ENCODE results near the gene FANCC.
"Not testable (repeated sequence)": the region's sequence is repeated elsewhere in the genome, so short reads cannot be mapped to it uniquely, and the experiment has no call there.

FANCC gene

DNA sequence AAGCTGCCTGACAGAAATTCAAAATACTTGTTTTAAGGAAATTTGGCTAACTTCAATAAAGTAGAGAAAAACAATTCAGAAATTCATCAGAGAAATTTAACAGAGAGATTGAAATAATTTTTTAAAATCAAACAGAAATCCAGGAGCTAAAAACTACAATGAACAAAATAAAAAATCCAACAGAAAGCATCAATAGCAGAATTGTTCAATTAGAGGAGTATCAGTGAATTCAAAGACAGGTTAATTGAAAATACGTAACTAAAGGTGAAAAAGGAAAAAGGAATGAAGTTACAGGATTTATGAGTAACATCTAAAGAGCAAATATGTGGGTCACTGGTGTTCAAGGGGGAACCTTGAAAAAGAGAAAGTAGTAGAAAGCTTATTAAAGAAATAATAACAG, 36.8 kb downstream of the FANCC start:
- DNase-seq (ENCODE audit: low read depth) = no peak

DNA sequence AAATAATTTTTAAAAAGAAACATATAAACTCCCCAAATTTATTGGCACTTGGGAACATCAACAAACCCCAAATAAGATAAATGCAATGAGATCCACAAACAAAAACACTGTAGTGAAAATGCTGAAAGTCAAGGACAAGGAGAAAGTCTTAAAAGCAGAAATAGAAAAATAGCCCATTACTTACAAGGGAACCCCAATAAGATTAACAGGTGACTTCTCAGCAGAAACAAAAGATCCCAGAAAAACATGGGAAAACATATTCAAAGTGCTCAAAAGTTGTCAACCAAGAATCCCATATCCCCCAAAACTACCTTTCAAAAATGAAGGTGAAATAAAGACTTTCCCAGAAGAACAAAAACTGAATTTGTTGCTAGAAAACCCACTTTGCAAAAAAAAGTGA, 40.0 kb downstream of the FANCC start:
- no peak for DNase-seq (ENCODE audit: low read depth)

DNA sequence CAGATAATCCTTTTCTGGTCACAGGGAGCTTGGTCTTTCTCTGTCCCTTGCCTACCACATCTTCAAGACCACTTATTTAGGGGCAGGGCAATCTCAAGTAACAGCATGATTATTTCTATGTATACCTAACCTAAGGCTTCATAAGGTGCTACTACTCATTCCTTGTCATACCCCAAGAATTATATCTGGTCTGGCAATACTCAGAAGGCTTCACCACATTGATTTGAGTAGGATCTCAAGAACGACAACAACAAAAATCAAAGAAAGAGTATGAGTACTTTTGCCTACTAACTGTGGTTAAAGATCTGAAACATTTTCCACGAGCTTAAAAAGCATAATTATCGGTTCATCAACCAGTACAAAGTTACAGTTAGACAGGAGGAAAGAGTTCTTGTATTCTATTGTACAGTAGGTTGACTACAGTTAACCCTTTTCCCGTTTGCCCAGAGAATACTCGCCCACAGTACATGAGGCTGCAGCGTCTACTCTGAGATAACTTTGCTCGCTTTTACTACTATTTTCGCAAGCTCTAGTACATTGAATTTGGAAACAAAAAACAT, 41.0 kb downstream of the FANCC start:
- DNase-seq (ENCODE audit: low read depth) = no peak

DNA sequence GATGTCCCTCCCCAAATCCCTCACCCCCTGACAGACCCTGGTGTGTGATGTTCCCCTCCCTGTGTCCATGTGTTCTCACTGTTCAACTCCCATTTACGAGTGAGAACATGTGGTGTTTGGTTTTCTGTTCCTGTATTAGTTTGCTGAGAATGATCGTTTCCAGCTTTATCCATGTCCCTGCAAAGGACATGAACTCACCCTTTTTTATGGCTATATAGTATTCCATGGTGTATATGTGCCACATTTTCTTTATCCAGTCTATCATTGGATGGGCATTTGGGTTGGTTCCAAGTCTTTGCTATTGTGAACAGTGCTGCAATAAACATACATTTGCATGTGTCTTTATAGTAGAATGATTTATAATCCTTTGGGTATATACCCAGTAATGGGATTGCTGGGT, 43.3 kb downstream of the FANCC start:
- DNase-seq (ENCODE audit: low read depth) = not testable (repeated sequence)

DNA sequence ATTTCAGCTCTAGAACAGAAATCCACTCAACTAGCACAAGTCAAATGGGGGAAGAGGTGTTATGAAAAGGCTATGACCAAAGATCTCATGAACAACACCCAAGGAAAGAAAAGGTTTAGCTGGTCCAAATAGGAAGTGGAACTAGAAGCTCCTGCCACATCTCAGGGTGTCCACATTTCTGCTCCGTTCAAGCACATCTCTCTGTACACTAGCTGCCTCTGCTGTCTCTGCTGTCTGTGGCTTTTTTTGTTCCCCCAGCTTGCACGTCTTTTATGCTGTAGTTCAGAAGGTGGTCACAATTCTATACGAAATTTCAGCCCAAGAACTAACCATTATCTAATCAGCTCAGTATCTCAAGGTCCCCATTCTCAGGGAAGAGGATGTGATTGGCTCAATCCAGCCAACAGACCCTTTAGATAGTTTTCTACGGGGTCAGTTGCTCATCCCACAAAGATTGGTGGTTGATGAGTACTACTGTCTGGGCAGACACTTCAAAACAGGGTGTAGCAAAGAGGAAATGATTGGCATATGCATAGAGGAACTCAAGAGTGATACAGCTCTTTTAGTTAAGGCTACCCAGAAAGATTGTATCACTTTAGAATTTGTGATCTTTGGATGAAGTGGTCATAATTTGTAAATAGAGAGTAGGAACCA, 44.0 kb downstream of the FANCC start:
- no peak for DNase-seq (ENCODE audit: low read depth)

DNA sequence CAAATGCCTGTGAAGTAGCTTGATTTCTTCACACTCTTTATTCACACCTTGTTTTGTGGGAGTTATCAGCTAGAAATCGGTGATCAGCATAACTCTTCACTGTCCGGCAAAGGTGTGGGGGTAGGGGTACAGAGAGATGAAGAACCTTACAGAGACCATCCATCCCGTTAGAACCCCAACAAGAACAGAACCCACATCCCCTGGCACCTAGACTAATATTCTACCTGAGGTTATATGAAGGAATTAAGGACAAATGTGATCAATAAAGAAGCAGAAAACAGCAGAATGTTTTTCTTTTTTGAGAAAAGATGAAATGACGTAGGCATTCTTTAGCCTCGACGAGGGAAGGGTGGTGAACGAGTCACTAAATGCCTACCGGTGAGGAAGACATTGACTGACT, 44.7 kb downstream of the FANCC start:
- DNase-seq (ENCODE audit: low read depth) = no peak

DNA sequence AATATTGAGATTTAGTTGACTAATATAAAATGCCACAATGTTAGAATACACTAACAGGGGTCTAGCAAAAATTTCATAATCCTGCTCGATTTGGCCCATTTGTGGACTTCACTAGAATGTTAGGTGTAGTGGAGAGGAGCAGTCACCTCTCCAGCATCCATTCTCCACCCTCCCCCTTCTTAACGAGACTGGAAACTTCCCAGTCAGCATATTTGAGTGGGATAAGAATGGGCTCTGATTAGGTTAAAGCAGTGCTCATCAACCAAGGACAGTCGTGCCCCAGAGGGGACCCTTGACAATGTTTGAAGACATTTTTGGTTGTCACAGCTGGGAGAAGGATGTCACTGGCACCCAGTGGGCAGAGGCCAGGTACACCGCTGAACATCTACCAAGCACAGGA, 46.7 kb downstream of the FANCC start:
- no peak for DNase-seq (ENCODE audit: low read depth)

DNA sequence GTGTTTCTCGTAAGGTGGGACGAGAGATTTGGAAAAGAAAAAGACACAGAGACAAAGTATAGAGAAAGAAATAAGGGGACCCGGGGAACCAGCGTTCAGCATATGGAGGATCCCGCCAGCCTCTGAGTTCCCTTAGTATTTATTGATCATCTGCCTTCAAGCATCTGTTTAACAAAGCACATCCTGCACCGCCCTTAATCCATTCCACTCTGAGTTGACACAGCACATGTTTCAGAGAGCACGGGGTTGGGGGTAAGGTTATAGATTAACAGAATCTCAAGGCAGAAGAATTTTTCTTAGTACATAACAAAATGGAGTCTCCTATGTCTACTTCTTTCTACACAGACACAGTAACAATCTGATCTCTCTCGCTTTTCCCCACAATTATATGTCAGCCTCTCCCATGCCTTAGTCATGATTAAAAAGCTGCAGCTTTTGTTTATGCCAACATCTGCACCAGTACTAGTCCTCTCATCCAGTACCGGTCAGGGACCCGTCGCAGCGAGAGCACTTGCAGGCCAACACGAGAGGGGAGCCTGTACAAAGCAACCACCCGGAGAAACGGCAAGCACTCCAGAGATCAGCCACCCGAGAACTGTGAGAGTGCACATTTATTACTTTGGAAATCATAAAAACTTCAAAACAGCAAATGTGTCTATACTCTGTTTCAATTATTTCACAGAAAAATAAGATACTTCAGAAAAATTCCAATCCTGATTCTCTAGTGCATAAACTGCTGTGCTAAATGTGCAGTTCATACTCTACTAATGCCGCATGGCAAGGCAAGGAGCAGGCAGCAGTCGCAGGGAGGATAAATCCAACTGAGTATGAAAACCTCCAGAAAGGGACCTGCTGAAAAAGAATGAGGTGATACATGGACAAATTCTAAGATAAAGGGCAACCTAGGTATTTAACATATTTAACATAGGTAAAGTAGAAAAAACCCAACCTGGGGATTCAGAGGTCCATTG, 47.4 kb downstream of the FANCC start:
- DNase-seq (ENCODE audit: low read depth) = not testable (repeated sequence)

DNA sequence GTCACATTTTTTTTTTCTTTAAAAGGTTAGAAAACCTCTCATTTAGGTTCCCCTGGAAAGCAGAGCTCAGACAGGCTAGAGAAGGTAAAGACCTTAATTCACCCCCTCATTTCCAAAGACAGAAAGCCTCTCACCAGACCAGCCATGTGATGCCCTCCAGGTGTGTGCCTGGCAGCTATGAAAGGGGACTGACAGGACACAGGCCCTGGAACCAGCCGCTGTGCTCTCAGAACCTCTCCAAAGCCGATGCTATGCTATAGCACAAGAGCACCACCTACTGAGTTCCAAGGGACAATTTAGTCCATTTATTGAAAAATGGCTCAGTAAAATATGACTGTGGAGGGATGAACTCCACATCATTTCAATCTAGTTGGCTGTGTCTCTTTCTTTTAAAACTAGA, 48.8 kb downstream of the FANCC start:
- peak; percentile 35 for DNase-seq (ENCODE audit: low read depth)

DNA sequence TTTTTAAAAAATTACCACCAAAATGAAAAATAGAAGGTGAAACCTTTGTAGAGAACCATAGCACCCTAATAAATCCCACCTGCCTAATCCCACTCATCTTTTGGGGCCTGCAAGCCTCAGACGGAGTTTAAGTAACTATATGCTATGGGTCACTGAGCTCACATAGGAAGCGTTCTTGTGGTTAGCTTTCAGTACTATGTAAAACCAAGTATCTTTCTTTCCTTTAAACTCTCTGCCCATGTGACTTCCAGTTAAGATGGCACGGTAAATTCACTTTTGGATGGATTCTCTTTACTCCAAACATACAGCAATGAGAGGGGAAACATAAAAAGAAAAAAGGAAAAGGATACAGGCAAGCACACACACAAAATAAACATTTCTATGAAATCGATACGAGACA, 50.9 kb downstream of the FANCC start:
- DNase-seq (ENCODE audit: low read depth) = no peak

DNA sequence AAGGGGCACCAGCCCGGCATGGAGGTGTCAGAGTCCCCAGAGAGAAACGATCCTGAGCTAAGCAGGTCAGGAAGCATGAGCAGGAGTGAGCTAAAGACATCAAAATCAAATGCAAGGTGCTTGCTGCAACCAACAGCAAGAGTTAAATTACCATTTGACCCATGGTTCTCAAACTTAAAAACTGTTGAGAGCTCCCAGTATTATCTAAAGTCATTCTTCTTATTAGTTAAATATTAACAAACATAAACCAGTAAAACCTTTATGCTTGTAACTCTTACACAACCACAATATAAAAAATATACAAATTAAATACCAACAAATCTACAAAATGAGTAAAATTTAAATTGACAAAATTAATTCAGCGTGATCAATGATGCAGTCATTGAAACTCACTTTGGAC, 51.5 kb downstream of the FANCC start:
- DNase-seq (ENCODE audit: low read depth) = no peak

DNA sequence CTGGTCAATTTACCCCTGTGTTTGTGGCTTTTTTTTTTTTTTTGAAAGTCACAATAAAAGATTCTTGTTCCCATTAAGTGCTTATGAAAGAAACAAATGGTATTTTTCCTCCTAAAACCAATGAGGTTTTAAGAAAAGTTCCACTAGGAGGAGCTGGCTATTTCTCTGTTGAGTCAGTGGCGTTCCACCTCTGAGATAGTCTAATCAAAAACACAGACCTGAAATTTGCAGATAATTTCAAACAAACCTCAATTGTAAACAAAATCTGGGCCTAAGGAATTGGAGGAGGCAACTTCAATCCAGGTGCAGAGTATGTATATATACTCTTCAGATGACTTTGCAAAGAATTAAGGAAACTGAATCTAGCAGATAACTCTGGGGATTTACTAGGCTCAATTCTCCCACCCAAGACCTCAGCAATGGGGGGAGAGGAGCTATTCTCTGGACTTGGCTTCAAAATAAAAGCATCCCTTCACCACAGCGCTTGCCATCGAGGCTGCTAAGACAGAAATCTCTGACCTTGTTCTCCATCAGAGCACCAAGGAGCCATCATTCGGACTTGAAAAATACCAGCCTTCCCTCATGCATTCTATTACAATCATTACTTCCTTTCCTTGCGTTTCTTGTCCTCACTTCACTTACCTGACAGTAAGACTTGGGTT, 52.4 kb downstream of the FANCC start:
- DNase-seq (ENCODE audit: low read depth) = peak; percentile 63

DNA sequence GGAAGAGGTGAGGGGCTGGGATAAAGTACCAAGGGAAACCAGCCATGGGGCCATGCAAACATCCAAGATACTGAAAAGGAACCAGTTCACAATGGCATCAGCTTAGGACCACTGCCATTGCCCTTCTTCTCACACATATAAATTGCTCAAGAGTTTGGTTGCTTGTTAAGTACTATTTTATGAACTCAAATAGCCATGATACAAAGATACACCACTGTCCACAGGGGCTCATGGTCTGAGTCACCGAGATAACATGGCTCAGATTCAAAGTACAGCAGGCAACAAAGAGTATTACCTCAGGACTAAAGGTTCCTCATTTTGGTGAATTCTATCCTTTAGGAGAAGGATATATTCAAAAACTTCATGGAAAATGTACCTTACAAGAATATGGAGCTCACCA, 55.6 kb downstream of the FANCC start:
- peak; percentile 62 for DNase-seq (ENCODE audit: low read depth)

DNA sequence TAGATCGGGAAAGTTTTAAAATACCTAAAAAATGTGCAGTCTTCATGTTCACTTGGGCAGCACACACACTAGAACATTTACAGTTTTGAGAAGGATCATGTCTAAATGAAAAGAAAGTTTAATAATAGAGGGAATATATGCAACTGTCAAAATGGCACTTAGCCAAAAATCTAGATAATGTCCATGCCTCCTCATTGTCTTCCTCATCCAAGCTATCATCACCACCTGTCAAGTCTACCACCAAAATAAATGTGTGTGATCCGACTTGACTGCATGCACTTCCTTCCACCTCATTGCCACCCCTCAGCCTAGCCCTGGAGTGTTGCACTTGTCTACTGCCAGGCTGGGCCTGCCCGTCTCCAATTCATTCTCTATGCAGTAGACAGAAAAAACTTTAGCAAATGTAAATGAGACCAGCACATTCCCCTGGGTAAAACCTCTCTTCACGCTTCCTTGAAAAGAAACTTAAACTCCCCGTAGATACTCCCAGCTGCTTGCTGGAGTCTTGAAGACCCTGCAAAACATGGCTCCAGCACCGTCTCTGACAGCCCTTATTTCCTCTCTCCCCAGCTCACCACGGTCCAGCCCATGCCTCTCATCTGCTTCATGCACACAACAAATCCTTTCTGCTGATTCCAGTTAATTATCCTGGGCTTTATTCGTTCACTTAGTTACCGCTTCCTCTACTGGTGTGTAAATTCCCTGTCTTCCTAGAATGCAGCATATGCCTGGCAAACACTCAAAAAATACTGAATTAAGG, 66.9 kb downstream of the FANCC start:
- no peak for DNase-seq (ENCODE audit: low read depth)

DNA sequence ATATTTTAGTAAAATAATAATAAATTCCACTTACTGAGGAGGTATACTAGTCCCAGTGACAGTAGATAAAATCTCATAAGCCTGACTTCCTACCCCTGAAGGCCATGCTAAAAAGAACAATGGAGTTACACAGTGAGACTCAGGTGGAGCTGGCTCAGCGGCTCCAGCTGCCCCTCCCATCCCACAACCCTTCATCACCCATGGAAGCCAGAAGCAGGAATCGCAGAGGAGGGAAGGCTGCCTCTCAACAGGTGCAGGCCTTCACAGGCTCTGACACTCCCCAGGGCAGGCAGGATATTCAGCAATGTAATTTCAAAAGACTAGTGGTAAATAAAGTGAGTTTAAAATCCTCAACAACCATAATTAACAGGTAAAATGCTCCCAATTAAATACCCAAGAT, 67.5 kb downstream of the FANCC start:
- no peak for DNase-seq (ENCODE audit: low read depth)

DNA sequence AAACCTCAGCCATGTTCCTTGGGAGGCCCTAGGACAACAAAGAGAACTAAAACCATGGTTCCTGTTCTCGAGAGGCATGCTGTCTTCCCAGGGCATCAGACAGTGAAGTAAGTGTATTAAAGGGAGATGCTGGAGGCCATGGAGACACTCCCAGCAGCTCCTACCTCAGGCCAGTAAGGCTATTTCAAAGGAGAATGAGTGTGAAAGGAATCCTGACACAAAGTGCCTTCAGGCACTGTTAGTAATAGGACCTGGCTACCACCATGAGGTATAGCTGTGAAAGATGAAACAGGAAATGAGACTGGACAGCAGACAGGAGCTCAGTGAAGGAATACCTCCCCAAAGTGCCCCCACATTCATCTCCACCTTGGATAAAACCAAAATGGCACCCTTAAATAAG, 71.0 kb downstream of the FANCC start:
- no peak for DNase-seq (ENCODE audit: low read depth)

DNA sequence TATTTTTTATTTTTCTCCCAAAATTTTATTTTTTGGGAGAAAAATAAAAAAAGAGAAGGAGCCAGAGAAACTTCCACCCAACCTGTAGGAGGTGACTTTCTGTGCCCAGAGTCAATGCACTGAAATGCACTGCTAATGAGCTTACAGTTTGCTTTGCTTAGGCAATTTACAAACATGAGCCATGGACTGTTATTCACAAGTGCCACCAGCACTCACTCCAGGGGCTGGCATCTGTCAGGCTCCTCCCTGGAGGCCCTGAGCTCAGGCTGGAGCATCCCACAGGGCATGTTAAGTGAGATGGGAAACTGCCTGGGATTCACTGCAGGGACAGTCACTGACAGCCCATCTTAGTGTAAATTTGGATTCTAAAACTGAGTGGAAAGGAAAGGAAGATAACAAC, 74.9 kb downstream of the FANCC start:
- DNase-seq (ENCODE audit: low read depth) = no peak

DNA sequence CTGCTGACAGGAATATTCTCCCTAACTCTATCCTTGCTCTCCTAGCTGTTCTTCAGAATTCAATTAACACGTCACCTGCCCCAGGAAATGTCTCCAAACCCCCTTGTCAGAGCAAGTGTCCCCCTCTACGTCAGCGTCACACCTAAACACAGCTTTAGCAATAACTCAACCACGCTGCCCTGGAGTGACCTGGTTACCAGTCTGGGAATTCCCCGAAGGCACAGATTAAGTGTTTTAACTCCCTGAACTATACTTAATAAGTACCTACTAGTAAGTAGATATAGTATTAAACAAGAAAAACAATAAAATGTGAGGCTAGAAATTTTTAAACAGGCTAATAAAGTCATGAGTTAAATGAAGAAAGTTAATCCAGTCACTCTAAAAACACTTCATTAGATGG, 78.4 kb downstream of the FANCC start:
- no peak for DNase-seq (ENCODE audit: low read depth)

DNA sequence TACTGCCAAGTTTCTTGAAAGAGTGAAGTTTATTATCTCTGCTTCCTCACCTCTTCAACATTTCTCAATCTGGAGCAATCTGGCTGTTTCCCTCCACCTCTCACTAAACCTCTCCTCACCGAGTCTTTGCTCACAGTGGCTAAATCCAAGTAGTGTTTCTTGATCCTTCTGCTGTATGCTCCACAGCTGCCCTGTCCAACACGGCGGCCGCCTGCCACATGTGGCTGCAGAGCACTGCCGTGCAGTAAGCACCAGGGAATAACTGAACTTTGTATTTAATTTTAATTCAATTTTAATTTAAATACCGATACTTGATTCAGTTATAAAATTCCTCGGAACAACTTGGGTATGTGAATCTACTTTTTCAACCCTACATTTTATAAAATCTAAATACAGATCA, 80.2 kb downstream of the FANCC start:
- no peak for DNase-seq (ENCODE audit: low read depth)

DNA sequence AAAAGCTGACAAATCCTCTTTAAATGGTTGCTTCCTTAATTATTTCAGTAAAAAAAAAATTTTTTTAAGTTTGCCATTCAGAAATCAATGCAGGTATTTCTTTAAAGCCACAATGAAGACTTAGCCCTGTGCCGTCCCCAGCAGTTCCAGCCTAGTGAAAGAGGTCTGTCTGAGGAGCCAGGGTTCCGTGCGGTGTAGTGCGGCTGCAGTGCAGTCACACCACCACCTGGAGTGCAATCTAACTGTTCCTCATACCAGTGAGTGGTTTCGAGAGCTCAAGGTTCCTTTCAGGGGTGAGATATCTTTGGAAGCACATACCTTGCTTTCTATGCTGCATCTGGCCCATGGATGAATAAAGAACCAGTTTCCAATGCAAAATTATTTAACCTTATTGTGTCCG, 87.5 kb downstream of the FANCC start:
- DNase-seq (ENCODE audit: low read depth) = no peak

DNA sequence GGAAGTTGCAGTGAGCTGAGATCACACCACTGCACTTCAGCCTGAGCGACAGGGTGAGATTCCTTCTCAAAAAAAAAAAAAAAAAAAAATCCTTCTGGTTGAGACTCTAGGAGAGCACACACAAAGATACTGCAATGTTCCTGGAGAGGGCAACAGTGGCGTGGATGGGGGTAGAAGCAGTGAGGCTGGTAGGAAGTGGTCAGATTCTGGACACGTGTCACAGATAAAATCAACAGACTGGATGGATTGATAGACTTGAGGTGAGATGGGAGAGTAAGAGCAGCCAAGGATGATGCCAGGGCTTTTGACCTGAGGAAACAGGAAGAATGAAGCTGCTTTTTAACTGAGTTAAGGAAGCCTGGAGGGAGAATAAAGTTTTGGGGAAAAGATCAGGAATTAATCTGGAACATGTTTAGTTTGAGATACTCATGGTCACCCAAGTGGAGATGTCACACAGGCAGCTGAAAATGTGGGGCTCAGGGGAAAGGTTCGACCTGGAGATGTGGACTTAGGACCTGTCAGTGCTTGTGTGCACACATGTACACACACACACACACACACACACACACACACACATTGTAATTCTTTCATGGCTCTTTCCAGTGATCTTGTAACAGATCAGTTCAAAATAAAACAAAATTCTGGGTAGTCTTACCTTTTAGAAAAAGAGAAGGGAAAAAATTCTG, 88.1 kb downstream of the FANCC start:
- DNase-seq (ENCODE audit: low read depth) = no peak

Data from iris pigment epithelial cell (primary cell).